ENCODE measurements around the gene NUDT14.

Gene NUDT14

DNA sequence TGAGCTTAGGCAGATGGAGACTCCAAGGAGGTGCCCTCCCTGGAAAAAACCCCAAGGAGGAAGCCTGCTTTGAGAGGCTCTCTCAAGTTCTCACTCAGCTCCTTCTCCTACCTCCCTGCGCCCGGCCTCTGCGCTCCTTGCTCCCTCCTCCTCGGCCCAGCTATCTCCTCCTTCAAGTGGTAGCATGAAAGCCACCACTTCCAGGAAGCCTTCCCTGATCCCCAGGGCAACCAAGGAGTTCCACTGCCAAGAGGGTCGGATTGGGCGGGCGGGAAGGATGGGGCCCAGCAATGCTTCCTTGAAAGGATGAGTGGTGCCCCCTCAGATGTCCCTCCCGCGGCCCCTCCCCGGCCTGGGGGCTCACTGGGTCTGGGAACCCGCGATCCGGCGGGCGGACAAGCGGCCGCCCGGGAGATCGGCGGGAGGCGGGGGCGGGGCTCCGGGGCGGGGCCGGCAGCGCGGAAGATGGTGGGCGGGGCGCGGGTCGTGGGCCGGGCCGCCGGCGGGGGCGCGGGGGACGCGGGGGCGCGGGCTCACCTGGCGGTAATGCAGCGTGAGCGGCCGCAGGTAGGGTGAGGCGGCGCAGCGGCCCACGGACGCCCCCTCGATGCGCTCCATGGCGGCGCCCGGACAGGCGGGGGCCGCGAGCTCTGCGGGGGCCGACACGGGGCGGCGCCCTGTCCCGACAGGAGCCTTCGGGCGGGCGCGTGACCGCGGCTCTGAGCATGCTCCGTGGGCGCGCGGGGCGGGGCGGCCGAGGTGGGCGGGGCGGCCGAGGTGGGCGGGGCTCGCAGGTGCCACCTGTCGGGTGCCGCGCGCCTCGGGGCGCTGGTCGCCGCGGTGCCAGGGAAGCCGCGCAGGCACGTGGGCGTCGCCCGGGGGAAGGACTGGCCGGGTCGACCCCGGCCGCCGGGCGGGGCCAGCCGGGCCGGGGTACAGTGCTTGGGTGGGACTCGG, at the start of gene NUDT14:
Gene NUDT14, minus strand, starts transcription at position 721 of the 957 bp plus-strand sequence. Its CDS starts 103 bp downstream, at position 618.
- DNase-seq (ENCODE audit: low read depth in 2 of 2) = peak; percentile 84 to 86

DNA sequence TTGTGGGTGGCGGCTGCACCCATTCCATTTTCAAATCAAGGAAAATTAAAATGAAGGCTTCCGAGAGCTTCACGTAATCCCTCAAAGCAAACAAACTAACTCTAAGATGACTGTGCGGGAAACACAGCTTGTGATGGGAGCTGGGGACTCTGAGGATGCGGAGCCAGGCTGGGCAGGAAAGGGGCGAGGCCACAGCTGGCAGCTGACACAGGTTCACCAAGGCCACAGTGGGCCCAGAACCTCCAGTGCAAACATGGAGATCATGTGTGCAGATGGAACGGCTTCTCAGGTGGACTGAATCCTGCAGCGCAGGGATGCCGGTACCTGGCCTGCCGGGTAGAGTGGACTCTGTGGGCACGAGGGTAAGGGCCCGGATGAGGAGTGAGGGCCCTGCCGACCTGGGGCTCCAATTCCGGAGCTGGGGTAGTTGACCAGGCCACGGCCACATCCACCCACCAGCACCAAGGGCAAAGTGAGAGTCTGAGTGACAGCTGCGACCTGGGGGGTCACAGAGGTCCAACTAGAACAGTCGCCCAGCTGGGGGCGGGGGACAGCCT, 48.1 kb upstream of the NUDT14 start:
- DNase-seq (ENCODE audit: low read depth in 2 of 2) = no peak

DNA sequence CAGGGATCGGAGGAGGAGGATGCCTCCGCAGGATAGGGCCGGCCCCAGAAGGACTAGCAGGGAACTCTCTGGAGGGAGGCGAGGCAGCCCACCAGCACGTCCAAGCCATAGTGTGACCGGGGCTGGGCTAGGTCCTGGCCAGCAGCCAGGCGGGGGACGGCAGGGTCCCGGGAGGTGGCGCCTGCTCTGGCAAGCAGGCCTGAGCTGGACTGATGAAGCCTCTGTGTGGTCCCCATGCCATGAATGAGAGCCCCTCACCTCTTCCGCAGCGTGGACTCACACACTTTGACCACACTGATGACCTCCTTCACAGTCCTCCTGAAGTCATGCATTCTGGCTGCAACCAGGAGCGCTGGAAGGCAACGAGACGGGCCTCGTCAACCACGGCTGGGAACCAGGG, 47.5 kb upstream of the NUDT14 start:
- no peak for DNase-seq (ENCODE audit: low read depth in 2 of 2)

DNA sequence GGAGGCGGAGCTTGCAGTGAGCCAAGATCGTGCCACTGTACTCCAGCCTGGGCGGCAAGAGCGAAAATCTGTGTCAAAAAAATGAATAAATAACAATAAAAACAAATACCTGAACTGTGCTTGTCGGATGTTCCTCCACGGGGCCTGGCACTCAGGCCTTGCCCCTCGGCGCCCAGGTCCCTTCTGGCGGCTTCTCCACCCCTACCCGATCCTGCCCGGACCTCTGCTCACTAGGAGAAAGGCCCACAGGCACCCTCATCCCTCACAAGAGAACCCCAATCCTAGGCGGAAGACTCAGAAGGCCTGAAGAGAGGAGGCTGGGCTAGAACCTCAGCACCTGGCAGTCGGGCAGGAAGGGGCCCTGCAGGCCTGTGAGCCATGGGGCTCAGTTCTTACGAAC, 46.2 kb upstream of the NUDT14 start:
- no peak for DNase-seq (ENCODE audit: low read depth in 2 of 2)

DNA sequence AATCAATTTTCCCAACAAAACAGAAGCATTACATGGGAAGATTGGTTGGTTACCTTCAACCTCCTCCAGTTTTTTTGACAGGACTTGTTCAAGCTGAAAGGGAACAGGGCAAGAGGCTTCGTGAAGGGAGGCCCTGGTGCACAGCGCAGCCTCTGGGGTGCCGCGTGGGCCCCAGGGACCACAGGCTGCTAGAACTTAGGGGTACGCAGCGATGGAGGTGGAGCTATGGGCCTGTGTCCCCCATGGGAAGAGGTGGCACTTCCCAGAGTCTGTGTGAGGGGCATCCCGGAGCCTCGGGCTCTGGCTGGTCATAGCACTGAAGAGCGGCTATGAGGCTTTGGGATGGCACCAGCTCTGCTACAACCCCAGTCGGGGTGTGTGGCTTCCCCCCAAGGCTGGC, 45.1 kb upstream of the NUDT14 start:
- DNase-seq (ENCODE audit: low read depth in 2 of 2) = no peak

DNA sequence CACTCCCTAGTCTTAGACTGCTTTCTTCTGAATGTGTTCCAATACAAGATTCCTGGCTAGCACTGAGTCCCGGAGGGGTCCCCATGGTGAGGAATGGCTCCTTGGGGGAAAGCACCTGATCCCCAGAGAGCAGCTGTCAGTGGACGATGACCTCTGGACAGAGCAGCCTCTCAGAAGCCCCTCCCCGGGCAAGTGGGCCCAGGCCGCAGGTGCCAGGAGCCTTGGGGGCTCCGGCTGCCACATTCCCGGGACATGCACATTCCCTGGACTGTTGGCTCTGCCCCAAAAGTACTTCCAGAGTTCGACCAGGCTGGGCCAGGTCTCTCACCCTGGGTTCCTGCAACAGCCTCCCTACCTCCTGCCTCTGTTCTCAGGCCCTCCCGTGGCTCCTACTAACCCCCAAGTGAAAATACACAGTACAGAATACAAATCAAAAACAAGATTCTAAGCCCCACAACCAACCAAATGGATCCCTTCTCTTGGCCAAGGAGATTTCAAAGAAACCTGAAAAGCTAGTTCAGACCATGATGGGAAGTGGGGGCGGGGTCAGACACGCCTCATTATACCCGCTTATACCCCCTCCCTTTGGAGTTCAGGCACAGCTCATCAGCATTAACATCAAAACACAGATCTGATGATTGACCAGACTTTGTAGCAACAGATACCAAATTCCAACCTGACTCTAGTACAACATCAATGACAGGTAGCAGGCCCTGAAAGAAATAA, 43.9 kb upstream of the NUDT14 start:
- DNase-seq (ENCODE audit: low read depth in 2 of 2) = no peak

DNA sequence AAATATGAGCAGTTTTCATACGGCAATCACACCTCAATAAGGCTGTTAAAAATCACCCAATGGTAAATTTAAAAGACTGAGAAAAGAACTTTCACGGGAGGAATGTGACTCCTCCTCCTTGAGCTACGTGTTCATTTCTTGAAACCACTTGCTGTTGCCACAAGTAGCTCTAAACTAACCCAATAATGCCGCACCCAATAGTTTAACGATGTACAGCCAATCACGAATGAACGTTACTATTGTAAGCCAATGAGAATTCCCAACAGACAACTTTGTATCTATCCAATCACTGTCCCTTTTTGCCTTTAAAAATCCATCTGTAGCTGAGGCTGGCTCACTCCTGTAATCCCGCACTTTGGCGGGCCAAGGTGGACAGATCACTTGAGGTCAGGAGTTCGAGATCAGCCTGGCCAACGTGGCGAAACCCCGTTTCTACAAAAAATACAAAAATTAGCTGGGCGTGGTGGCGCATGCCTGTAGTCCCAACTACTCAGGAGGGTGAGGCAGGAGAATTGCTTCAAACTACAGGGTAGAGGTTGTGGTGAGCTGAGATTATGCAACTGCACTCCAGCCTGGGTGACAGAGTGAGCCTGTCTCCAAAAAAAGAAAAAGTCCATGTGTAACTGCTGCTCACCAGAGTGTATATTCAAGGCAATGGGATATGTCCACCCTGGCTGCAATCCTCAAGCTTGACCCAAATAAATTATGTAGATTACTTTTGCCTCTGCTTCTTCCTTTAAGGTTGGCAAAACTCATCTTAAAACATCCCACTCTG, 42.8 kb upstream of the NUDT14 start:
- no peak for DNase-seq (ENCODE audit: low read depth in 2 of 2)

DNA sequence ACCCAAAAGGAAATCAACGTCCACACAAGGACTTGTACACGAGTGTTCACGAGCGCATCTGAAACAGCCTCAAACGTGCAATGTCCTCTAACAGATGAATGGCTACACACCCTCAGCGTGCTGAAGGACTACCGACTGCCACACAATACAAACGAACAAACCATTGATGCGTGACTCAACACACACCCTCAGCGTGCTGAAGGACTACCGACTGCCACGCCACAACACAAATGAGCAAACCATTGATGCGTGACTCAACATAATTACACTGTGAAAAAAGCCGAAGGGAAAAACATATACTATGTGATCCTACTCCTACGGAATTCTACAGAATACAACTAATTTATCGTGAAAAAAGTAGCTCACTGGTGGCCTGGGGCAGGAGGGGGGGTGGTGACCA, 42.1 kb upstream of the NUDT14 start:
- no peak for DNase-seq (ENCODE audit: low read depth in 2 of 2)

DNA sequence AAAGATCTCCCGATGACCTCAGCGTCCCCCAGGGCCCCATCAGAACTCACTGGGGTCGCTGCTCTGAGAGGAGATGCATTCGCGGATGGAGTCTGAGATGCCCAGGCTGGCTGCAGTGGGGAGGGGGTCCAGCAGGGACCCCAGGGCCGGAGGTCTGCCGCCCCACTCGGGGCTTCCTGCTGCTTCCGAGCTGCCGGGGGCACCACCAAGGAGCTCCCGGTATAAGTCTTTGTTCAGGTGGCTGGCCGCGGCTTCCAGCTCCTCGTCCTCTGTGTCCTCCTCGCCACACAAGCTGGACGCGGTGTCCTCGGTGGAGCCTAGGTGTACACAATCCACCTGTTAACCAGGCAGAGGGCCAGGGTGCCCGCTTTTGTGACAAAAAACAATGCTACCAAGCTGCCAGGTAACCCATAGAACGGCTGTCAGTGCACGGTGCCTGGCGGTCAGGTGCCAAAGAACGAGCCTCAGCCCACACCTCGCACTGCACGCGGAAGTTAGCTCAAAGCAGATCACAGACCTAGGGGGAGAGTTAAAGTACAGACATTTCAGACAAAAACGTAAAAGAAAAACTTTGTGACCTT, 40.6 kb upstream of the NUDT14 start:
- DNase-seq (ENCODE audit: low read depth in 2 of 2) = no peak

DNA sequence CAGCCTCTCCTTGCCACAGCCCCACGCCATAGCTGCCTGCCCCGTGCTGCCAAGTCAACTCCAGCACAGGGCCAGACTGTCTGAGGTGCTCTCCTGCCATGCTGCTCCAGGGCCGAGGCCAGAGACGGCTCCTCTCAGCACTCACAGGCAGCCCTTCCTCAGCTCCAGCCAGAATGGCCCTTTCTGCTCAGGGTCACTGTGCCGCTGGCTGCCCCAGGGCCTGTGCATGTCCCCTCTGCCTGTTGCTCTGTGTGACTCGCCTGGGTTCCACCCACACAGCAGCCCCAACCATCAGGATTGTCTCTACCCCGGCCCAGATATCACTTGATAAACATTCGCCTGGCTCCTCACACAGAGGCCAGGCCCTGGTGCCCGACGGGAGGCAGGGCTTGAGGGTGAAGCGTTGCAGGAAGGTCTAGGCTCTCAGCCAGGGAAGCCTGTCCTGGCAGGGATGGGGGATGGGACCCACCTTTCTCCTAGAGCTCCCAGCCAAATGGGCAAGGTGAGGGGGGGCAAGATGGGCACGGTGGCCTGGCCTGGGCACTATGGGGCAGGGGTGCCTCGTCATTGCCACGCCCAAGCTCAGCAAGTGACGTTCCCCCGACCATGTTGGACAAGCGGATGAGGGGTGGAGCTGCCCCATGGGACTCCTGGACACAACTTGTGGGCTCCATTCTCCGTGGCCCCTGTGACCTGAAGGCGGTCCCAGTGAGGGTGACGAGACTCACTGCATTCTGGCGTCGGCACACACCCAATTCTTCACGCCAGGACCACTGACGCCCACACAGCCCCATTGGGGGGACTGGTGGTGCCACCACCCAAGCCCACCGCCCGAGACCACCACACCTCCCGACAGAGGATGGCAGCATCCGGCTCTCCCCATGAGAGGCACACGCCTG, 39.8 kb upstream of the NUDT14 start:
- DNase-seq (ENCODE audit: low read depth in 2 of 2) = no peak

DNA sequence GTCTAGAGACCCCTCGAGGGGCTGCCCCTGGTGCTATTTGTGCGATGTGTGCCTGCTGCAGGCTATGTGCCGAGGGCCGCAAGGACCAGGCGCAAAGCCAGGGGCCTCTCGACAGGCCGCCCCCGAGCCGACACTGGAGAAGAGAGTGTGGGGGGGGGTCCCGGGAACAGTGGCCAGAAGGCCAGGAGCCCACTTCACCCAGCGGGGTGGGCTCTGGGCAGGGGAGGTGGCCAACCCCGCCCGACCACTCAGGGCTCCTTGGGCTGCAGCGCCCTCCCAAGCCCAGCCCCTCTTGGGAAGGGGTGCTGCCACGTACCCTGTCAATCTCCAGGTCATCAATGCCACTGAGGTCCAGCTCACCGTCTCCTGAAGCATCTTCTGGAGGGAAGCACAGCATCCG, 38.6 kb upstream of the NUDT14 start:
- no peak for DNase-seq (ENCODE audit: low read depth in 2 of 2)

DNA sequence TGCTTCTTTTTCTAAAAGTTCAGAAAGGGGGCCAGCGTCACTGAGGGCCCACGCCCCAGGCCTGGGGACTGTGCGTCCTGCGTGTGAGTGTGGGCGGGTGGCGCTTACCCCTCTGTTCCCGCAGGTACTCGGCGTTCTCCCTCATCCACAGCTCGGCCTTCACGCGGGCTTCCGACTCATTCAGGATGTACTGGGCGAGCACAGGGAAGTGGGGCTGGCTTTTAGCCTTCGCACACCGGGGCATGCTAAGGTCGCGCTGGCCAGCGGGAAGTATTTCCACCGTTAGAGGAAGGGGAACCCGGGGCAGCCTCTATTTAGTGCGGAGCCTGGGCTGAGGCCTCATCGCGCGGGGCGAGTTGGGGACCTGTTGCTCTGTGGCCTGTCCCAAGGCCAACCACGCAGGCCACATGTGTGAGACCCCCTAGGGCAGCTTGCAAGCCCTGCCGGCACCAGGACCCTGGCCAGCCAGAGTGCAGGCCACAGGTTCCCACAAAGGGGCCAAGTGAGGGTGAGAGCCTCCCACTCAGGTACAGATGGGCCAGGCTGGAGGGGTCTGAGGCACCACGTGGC, 38.0 kb upstream of the NUDT14 start:
- no peak for DNase-seq (ENCODE audit: low read depth in 2 of 2)

DNA sequence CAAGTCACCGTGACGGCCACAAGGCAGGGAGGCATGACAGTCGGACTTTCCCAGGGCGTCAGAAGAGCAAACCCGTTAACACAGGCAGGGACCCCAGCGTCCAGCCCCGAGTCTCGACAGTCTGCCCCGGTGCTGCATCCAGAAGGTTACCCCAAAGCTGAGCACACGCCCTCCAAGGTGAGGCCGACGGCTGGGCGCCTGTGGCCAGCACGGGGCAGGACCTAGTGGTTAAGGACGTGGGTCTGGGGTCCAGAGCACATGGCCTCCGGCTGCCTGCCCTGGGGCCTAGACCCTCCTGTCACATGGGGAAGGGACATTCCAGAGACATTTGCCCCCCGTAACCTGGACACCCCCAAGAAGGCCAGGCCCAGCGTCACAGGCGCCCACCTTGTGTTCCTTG, 37.5 kb upstream of the NUDT14 start:
- no peak for DNase-seq (ENCODE audit: low read depth in 2 of 2)

DNA sequence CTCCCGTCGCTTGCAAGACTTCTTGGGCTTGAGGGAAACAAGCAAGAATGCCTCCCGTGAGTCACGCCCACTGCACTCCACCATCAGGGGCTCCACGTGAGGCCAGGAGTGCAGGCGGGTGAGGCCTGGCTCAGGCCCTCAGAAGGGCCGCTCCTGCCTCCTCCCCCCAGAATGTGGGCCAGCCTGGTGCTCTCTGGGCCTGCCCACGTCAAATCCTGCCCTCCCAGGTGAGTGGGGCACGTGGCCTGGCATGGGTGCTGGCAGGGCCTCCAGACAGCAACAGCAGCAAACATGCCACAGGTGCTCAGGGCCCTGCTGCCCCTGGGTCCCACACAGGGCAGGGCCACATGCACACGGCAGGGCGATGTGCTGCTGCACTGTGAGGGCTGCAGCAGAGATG, 36.7 kb upstream of the NUDT14 start:
- DNase-seq (ENCODE audit: low read depth in 2 of 2) = no peak

DNA sequence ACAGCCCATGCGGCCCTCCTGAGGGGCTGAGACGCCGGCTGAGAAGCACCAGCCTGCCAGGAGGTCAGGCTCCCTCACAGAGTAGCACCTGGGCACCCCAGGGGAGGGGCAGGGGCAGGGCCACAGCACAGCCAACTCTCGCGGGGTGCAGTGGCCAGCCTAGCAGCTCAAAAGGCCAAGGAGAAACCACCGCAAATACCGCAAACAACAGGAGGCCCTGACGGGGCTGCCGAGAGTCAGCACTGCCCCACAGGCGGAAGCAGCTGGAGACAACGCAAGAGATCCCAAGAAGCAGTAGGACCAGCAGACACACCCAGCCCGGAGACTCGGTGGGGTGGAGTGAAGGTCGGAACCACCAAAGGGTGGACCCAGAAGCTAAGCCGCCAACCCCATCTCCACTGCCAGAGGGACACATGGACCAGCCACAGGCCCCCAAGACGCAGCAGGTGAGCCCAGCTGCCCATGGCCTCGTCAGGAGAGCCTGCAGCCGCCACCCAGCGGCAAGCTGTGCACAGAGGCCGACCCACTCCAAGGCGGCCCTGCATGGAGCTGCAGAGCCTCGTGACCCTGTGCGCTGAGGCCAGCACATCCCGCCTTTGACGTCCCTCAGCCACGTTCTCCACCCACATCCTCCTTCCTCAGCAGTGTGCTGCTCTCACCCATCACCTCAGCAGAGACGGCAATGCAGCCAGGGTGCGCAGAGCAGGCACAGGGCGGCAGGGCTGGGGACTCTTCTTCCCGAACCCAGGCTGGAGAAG, 35.6 kb upstream of the NUDT14 start:
- no peak for DNase-seq (ENCODE audit: low read depth in 2 of 2)

DNA sequence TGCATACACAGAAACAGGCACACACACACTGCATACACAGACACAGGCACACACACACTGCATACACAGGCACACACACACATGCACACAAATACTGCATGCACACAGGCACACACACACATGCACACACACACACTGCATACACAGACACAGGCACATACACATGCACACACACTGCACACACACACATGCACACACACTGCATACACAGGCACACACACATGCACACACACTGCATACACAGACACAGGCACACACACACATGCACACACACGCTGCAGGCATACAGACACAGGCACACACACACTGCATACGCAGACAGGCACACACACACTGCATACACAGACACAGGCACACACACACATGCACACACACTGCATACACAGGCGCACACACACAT, 34.5 kb upstream of the NUDT14 start:
- DNase-seq (ENCODE audit: low read depth in 2 of 2) = no peak

DNA sequence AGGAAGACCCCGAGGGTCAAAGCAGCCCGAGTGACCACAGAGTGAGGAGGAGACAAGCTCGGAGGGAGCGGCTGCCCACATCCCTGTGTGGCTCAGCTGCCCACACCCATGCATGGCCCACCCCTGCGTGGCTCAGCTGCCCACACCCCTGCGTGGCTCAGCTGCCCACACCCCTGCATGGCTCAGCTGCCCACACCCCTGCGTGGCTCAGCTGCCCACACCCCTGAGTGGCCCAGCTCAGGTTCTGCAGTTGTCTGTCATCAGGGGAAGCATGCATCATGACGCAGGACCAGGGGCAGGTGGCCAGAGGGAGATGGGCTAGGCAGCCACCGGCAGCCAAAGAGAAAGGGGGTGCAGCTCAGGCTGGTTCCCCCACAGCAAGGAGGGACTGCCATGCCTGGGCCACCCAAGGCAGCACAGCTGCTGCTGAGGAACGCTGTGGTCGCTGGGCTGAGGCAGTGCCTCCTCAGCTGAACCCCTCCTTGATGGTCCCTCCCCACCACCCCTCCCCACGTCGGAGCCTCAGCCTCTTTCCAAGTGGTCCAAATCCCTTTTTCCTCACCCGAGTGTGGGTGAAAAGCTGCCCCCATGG, 33.3 kb upstream of the NUDT14 start:
- DNase-seq (ENCODE audit: low read depth in 2 of 2) = no peak

DNA sequence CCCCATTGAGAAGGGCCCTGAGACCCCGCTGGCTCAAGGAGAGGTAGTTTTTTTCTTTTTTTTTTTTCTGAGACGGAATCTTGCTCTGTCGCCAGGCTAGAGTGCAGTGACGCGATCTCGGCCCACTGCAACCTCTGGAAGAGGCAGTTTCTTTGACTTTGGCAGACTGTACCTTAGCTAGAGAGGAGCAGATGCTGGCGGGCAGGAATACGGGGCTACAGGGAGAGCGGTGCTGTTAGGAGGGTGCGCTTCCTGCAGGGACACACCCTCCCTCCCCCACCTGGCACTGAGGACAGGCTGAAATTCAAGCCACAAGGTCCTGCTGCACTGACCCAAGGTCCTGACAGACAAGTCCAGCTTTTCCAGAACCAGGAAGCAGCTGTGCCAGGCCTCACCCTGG, 32.2 kb upstream of the NUDT14 start:
- DNase-seq (ENCODE audit: low read depth in 2 of 2) = no peak
